ENCODE results near the gene NOTCH2.

NOTCH2 gene

DNA sequence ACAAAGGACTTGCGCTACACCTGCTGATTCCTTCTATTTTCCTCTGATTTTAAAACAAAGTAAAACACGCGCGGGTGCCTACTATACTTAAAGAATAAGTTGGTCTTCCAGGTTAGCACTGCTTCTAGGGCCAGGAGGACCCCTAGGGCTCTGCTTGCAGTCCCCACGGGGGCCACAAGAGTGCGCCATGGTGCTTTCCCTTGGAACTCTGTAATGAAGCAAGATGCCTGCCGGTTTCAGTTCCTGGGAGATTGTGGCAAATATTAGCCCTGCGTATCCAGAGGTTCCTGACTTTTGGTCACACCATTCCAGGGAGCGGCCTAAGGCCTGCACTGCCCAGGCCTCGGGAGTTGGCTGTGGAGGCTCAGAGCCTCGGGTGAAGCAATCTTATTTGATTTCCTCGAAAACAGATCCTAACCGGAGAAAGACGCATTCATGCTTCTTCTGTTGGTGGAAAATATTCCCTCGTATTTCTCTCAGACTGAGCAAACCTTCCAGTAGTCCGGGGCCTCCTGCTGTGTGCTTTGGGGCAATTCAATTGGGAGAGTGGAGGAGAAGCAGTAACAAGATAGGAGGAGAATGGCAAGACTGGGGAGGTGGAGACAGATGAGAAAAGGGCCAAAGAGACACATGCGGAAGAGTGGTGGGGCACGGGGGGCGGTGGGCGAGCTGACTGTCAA lies 198.4 kb downstream of the NOTCH2 start:
- peak; percentile 81 to 85 for DNase-seq

DNA sequence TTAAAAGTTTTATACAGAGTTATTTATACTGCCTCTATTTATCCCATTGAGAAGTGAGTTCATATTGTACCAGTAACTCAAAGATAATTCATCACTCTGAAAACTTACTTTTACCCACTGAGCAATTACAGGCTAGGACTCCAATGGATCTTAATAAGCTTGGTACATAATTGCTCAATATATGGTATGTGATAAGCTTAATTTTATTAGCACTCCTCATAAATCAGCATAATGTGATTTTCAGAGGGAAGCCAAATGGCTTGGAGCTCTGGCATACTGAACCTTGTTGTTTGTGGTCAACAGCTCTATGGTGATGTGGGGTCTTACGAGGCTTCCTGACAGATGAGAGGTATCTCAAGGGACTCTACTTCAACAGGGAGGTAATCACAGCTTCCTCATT lies 199.5 kb downstream of the NOTCH2 start:
- no peak for DNase-seq

DNA sequence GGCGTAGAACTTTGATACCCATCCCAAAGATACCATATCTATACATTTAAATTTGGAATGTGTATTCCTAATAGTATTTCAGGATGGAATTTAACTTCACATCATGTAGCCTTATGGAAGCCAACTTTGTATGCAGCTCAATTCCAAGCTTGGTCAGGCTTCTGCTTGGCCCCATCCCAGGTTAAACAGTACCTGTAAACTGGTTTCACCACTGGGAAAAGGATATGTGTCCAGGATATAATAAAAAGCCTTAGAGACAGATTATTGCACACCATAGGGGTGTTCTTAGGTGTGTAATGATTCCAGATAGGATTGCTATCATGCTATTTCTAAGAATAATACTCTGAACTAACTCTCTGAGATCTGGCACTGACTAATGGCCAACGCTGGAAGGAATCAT lies 201.3 kb downstream of the NOTCH2 start:
- no peak for DNase-seq

DNA sequence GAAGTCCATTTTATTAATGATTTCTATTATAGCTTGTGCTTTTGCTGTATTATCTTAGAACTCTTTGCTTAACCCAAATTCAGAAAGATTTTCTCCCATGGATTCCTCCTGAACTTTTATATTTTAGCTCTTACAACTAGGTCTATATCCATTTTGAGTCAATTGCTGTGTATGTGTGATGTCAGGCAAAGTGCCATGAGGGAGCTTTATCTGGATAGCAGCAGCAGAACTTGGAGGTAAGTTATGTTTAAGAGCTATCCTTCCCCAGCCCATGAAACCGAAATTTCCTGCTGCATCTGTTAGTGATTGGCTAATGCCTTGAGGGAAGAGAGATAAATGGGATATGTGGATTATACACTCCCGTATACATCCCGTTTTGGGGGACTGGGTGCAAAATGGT lies 203.0 kb downstream of the NOTCH2 start:
- DNase-seq: no peak

DNA sequence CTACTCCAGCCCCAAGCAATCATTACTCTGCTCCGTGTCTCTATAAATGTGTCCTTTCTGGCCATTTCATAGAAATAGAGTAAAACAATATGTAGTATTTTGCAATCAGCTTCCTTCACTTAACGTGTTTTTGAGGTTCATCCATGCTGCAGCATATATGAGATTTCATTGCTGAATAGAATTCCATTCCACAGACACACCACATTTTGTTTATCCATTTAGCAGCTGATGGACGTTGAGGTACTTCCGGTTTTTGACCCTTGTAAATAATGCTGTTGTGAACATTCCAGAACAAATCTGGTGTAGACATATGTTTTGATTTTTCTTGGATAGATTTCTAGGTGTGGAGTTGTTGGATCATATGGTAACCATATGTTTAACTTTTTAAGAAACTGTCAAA lies 203.8 kb downstream of the NOTCH2 start:
- no peak for DNase-seq

DNA sequence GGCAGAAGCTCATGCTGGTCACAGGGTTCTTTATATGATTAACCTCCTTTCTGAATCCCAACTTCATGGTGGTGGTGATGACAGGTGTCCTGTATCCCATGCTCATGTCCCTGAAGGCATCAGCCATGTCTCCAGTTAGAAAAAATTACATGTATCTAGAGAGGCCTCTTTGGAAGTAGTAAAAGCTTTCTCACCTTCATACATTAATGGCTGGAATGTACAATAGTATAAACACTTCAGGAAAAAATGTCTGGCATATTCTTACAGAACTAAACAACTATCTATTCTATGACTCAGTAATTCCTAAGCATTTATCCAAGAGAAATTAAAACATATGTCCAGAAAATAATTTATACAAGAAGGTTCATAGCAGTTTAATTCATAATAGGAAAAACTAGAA lies 207.2 kb downstream of the NOTCH2 start:
- DNase-seq: no peak

Measured in activated CD4-positive, alpha-beta T cell treated with anti-CD3 and anti-CD28 coated beads, Interleukin-2, amount 50 U/mL, for 48 hours (primary cell).